Naive thymus-derived CD8-positive, alpha-beta T cell (primary cell): Measurements from ENCODE around the gene CNGA2. TPM values are rescaled to one million over a fixed set of nuclear protein-coding genes. Genes with fewer than 3 reads are reported as not detected.

Experiments
- ATAC-seq, 2 donors: fragments of 150-1000 bp; cut with Tn5 transposase in 1 of 2; sonication (Bioruptor Pico), chemical (Tn5 transposase) in 1 of 2; 1 replicate in 1 of 2; 2 replicates in 1 of 2; pipeline ENCODE4 v1.10.0; 2021; ENCODE audit warnings: mild to moderate bottlenecking in 2 of 2, moderate library complexity in 2 of 2
- POLR2A ChIA-PET: fragments of 350-600 bp; sonication (Branson Sonifier 250); formaldehyde crosslinking; loops from one replicate; lab custom pipeline; 2021; ENCODE audit warnings: antibody characterized with exemption; lab: Charles Lee
- DNase-seq, 10 donors: peaks; one replicate each; pipeline versions ENCODE4 v3.0.0 to v3.0.0-alpha.2; 2020 to 2022
- H3K27ac Mint-ChIP-seq, 10 donors: one replicate each; pipeline ENCODE4 v1.8.0; 2020 to 2022; ENCODE audit warnings: mild to moderate bottlenecking in 10 of 10, mixed read lengths in 10 of 10, moderate library complexity in 4 of 10, inconsistent platforms in 1 of 10
- H3K27me3 Mint-ChIP-seq, 5 donors: one replicate each; pipeline ENCODE4 v1.8.0; 2021 to 2022; ENCODE audit warnings: mixed read lengths in 5 of 5
- H3K36me3 Mint-ChIP-seq, 3 donors: one replicate each; pipeline ENCODE4 v1.8.0; 2020 to 2022; ENCODE audit warnings: mixed read lengths in 3 of 3, mild to moderate bottlenecking in 2 of 3, inconsistent platforms in 1 of 3
- H3K4me1 Mint-ChIP-seq, 4 donors: one replicate each; pipeline ENCODE4 v1.8.0; 2021 to 2022; ENCODE audit warnings: mixed read lengths in 4 of 4
- H3K4me3 Mint-ChIP-seq, 10 donors: one replicate each; pipeline ENCODE4 v1.8.0; 2020 to 2022; ENCODE audit warnings: mild to moderate bottlenecking in 10 of 10, mixed read lengths in 10 of 10, moderate library complexity in 6 of 10, inconsistent platforms in 1 of 10
- H3K9me3 Mint-ChIP-seq, 9 donors: one replicate each; pipeline ENCODE4 v1.8.0; 2020 to 2022; ENCODE audit warnings: mixed read lengths in 9 of 9, mild to moderate bottlenecking in 3 of 9, inconsistent platforms in 1 of 9, moderate library complexity in 1 of 9
- polyA plus RNA-seq, 3 donors: library from polyadenylated mRNA; unstranded; fragments of 300-500 nt; fragmentation: Illumina TruSeq; gene quantifications; one replicate each; pipeline ENCODE4 v1.2.3, GENCODE V29; 2021
- total RNA-seq, 8 experiments: library from RNA in 2 of 8; stranded (reverse) in 2 of 8; gene quantifications; one replicate each; pipeline ENCODE4 v1.2.3 and lab custom pipeline; 2021 to 2026

Gene CNGA2
- total and polyA plus RNA-seq, 5 experiments from 2014 or later = not detected

GRCh38 chrX:151765026-151765425, 30.5 kb downstream of the CNGA2 start:
- H3K9me3 Mint-ChIP-seq = peaks cover 0 to 4% (median 0%) of the 10 kb centered on the region in 9 donors
- no peak overlapping the region for H3K4me3 Mint-ChIP-seq
- no peak for DNase-seq
- POLR2A ChIA-PET = no interaction called here
- peaks cover 1 to 10% (median 6%) of the 10 kb centered on the region in 5 donors for H3K27me3 Mint-ChIP-seq
- no peak for ATAC-seq
- H3K4me1 Mint-ChIP-seq = no peaks in the 10 kb centered on the region
- no peaks in the 10 kb centered on the region for H3K36me3 Mint-ChIP-seq
- no peak overlapping the region for H3K27ac Mint-ChIP-seq

- no peak overlapping the region for H3K4me3 Mint-ChIP-seq
- H3K9me3 Mint-ChIP-seq = peaks cover 0 to 2% (median 0%) of the 10 kb centered on the region in 9 donors
- peaks cover 0 to 9% (median 1%) of the 10 kb centered on the region in 5 donors for H3K27me3 Mint-ChIP-seq
- POLR2A ChIA-PET = no interaction called here
- ATAC-seq = no peak
- H3K27ac Mint-ChIP-seq = no peak overlapping the region
- H3K4me1 Mint-ChIP-seq = no peaks in the 10 kb centered on the region
- DNase-seq = no peak
- H3K36me3 Mint-ChIP-seq = no peaks in the 10 kb centered on the region
Measured at GRCh38 chrX:151771726-151772125, 37.2 kb downstream of the CNGA2 start.

DNA sequence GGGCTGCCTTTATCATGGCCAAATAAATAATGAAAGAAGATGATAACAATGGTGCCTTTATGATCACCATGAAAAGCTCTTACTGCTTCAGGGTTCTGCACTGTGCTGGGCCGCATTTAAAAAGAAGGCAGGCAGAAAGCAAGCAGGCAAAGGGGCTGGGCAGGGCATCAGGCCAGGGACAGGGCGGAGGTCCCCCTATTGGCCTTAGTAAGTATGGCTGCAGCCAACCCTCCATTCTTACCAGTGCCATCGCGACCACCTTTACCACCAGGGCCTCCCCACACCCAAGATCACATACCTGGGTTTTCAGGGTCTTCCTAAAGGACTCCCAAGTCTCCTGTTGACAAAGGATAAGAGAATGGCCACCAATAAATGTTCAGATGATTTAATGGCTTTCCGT, 38.9 kb downstream of the CNGA2 start:
- POLR2A ChIA-PET = no interaction called here

DNA sequence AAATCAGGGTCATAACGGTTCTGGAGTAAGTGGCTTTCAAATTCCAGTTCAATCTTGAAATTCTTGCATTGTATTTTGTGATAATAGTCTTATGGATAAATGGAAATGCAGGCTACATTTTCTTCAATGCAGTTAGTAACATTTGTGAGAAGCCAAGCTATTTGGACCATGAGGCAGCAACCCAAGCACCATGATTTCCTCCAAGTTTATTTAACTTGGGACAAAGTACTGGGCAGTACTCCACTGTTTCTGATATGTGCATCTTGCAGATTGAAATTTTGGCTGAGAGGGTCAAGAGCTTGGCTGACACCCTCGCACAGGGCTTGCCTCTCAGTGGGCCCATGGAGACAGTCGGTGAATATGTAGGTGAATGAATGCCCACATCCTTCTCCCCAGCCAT, 39.9 kb downstream of the CNGA2 start:
- no peaks in the 10 kb centered on the region for H3K36me3 Mint-ChIP-seq
- POLR2A ChIA-PET = no interaction called here
- no peak overlapping the region for H3K4me3 Mint-ChIP-seq
- H3K9me3 Mint-ChIP-seq = no peaks in the 10 kb centered on the region
- peaks cover 0 to 12% (median 0%) of the 10 kb centered on the region in 5 donors for H3K27me3 Mint-ChIP-seq
- DNase-seq = no peak
- H3K27ac Mint-ChIP-seq = no peak overlapping the region
- no peak for ATAC-seq
- H3K4me1 Mint-ChIP-seq = no peaks in the 10 kb centered on the region

More for the DNA sequence above, 38.9 kb downstream of the CNGA2 start:
- H3K27me3 Mint-ChIP-seq = peaks cover 0 to 12% (median 0%) of the 10 kb centered on the region in 5 donors
- H3K4me3 Mint-ChIP-seq = no peak overlapping the region
- H3K4me1 Mint-ChIP-seq = no peaks in the 10 kb centered on the region
- H3K36me3 Mint-ChIP-seq = no peaks in the 10 kb centered on the region
- H3K9me3 Mint-ChIP-seq = peaks cover 0 to 2% (median 0%) of the 10 kb centered on the region in 9 donors
- DNase-seq (no peak), ATAC-seq (no peak)
- H3K27ac Mint-ChIP-seq = no peak overlapping the region

DNA sequence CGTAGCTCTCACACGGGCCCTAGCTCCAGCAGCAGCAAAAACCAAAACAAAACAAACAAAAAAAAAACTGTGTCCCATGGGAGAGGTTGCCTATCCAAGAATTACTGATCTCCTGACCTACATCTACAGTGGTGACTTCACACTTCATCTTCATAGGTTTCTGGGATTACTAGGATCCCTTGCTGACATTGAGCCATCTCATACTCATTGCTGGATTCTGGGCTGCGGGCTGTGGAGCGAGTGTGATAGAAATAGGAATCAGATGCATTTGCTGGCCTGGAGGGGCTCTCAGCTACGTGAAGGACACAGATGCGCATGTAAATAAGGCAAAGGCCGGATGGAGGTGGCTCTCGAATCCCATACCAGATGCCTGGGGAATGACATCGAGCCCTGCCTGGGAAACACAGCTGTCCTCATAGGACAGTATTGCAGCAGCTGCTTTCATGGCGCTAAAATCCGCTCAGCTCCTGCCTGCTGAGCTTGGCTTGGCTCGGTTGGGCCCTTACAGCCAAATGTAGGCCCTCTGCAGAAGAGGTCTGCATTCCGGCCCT, 41.7 kb downstream of the CNGA2 start:
- Mint-ChIP-seq H3K27me3 (peaks cover 0 to 12% (median 0%) of the 10 kb centered on the region in 5 donors), H3K9me3 (no peaks in the 10 kb centered on the region), H3K4me1 (no peaks in the 10 kb centered on the region), H3K4me3 (no peak overlapping the region), H3K36me3 (no peaks in the 10 kb centered on the region), H3K27ac (no peak overlapping the region)
- POLR2A ChIA-PET = no interaction called here
- ATAC-seq (no peak), DNase-seq (no peak)

- H3K36me3 Mint-ChIP-seq = no peaks in the 10 kb centered on the region
Measured at GRCh38 chrX:151776936-151777335, 42.4 kb downstream of the CNGA2 start.

DNA sequence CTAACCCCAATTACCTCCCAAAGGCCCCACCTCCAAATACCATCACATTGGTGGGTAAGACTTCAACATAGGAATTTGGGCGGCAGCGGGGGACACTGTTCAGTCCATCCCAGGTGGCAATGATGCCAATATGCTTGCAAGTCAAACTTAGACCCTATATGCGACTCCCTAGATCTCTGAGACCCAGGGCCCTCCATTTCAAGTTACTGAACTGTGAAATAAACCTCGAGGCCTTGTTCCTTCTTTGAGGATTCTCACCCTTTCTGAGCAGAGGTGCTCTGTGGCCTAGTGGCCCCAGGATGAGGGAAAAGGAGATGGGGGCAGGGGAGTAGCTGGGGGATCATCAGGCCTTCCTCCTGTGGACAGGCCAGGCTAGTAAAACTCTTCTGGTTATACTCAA, 44.7 kb downstream of the CNGA2 start:
- H3K36me3 Mint-ChIP-seq = no peaks in the 10 kb centered on the region
- peaks cover 0 to 12% (median 0%) of the 10 kb centered on the region in 5 donors for H3K27me3 Mint-ChIP-seq
- no peaks in the 10 kb centered on the region for H3K9me3 Mint-ChIP-seq
- DNase-seq = no peak
- POLR2A ChIA-PET = no interaction called here
- H3K4me3 Mint-ChIP-seq = no peak overlapping the region
- H3K4me1 Mint-ChIP-seq = no peaks in the 10 kb centered on the region
- no peak for ATAC-seq
- no peak overlapping the region for H3K27ac Mint-ChIP-seq

More at GRCh38 chrX:151776936-151777335, 42.4 kb downstream of the CNGA2 start:
- Mint-ChIP-seq H3K9me3 (no peaks in the 10 kb centered on the region), H3K27ac (no peak overlapping the region), H3K4me1 (no peaks in the 10 kb centered on the region), H3K27me3 (peaks cover 0 to 12% (median 0%) of the 10 kb centered on the region in 5 donors), H3K4me3 (no peak overlapping the region)
- ATAC-seq = no peak
- POLR2A ChIA-PET = no interaction called here
- no peak for DNase-seq

- no peaks in the 10 kb centered on the region for H3K36me3 Mint-ChIP-seq
- H3K27ac Mint-ChIP-seq = no peak overlapping the region
- H3K4me3 Mint-ChIP-seq = no peak overlapping the region
- no peaks in the 10 kb centered on the region for H3K4me1 Mint-ChIP-seq
- no peak for DNase-seq
- peaks cover 0 to 4% (median 0%) of the 10 kb centered on the region in 5 donors for H3K27me3 Mint-ChIP-seq
- ATAC-seq = no peak
- POLR2A ChIA-PET = no interaction called here
- H3K9me3 Mint-ChIP-seq = no peaks in the 10 kb centered on the region
Measured at GRCh38 chrX:151780621-151781020, 46.1 kb downstream of the CNGA2 start.

- Mint-ChIP-seq H3K4me3 (no peak overlapping the region), H3K27me3 (peaks cover 0 to 12% (median 0%) of the 10 kb centered on the region in 5 donors), H3K4me1 (no peaks in the 10 kb centered on the region), H3K36me3 (no peaks in the 10 kb centered on the region), H3K27ac (no peak overlapping the region), H3K9me3 (no peaks in the 10 kb centered on the region)
- POLR2A ChIA-PET = no interaction called here
- ATAC-seq = no peak
- DNase-seq = no peak
Measured at GRCh38 chrX:151789179-151789800, 54.7 kb downstream of the CNGA2 start.

- no peak overlapping the region for H3K27ac Mint-ChIP-seq
- DNase-seq = no peak
- POLR2A ChIA-PET = no interaction called here
- no peak for ATAC-seq
- no peaks in the 10 kb centered on the region for H3K9me3 Mint-ChIP-seq
- H3K36me3 Mint-ChIP-seq = no peaks in the 10 kb centered on the region
- H3K4me1 Mint-ChIP-seq = no peaks in the 10 kb centered on the region
- peaks cover 0 to 12% (median 0%) of the 10 kb centered on the region in 5 donors for H3K27me3 Mint-ChIP-seq
- no peak overlapping the region for H3K4me3 Mint-ChIP-seq
Measured at GRCh38 chrX:151790481-151791160, 56.1 kb downstream of the CNGA2 start.

DNA sequence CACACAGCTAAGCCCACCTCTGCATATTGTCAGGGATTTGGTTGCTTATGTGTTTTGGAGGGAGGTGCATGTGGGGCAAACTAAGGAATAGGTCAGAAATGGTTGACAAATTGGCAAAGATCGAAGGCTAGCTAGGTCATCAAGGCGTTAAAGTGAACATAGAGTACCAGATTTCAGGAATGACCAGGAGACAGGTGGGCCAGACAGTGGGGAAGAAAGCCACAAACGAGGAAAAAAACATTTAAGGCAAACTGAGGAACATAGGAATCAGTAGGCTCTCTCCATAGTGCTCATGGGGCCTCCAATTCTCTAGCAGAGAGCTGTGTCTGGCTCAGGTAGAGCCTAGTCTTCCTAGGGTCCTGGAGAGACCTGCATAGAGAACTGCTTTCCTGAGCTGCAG, 57.4 kb downstream of the CNGA2 start:
- Mint-ChIP-seq H3K27ac (no peak overlapping the region), H3K9me3 (no peaks in the 10 kb centered on the region), H3K36me3 (no peaks in the 10 kb centered on the region), H3K4me1 (no peaks in the 10 kb centered on the region), H3K4me3 (no peak overlapping the region), H3K27me3 (peaks cover 0 to 17% (median 0%) of the 10 kb centered on the region in 5 donors)
- DNase-seq (no peak), ATAC-seq (no peak)
- POLR2A ChIA-PET = no interaction called here

DNA sequence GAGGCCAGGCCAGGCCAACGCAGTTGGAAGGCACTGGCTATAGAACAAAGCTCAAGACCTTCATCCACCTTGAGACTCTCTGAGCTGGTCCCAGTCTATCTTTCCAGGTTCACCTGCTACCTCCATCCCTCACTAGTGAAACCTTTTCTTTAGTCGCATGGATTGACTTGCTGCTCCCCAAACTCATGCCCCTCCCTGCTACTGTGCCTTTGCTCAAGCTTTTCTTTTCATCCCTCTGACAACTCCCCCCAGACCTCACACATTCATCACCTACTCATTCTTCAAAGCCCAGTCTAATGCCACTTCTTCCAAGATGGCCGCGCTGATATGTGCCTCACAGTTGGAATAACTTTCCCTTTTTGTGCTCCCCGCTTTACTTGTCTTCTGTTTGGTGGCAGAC, 58.0 kb downstream of the CNGA2 start:
- H3K4me3 Mint-ChIP-seq = no peak overlapping the region
- no peak for ATAC-seq
- DNase-seq = no peak
- no peaks in the 10 kb centered on the region for H3K36me3 Mint-ChIP-seq
- no peak overlapping the region for H3K27ac Mint-ChIP-seq
- H3K27me3 Mint-ChIP-seq = peaks cover 0 to 17% (median 0%) of the 10 kb centered on the region in 5 donors
- H3K9me3 Mint-ChIP-seq = no peaks in the 10 kb centered on the region
- H3K4me1 Mint-ChIP-seq = no peaks in the 10 kb centered on the region
- POLR2A ChIA-PET = no interaction called here

GRCh38 chrX:151793886-151794285, 59.3 kb downstream of the CNGA2 start:
- Mint-ChIP-seq H3K27me3 (peaks cover 0 to 22% (median 0%) of the 10 kb centered on the region in 5 donors), H3K9me3 (no peaks in the 10 kb centered on the region), H3K4me3 (no peak overlapping the region), H3K27ac (no peak overlapping the region), H3K36me3 (no peaks in the 10 kb centered on the region), H3K4me1 (no peaks in the 10 kb centered on the region)
- POLR2A ChIA-PET = no interaction called here
- DNase-seq (no peak), ATAC-seq (no peak)
